ENCODE results near the gene CPEB4.

The CPEB4 gene

GRCh38 chr5:173915310-173916014, 27.3 kb downstream of the CPEB4 start:
- H3K9me3 ChIP-seq (ENCODE audit: control insufficient read depth, low read length): no peaks in the 10 kb centered on the region
- H3K27ac ChIP-seq (ENCODE audit: insufficient read depth, low read depth, low read length, poor library complexity, severe bottlenecking): no peak overlapping the region
- H3K4me1 ChIP-seq (ENCODE audit: control insufficient read depth, insufficient read depth, low read length): peaks cover 9% of the 10 kb centered on the region
- no peaks in the 10 kb centered on the region for H3K36me3 ChIP-seq (ENCODE audit: control insufficient read depth, insufficient read depth, low read length)
- 89 to 91% methylated on average over 6 of the region's 7 CpGs for WGBS, 2 experiments
- no peaks in the 10 kb centered on the region for H3K27me3 ChIP-seq (ENCODE audit: control insufficient read depth, insufficient read depth, low read length, poor library complexity, severe bottlenecking)
- no peak overlapping the region for H3K4me3 ChIP-seq (ENCODE audit: insufficient read depth, low read depth, low read length)

GRCh38 chr5:173916233-173916632, 28.1 kb downstream of the CPEB4 start:
- Histone ChIP-seq H3K4me3 (ENCODE audit: insufficient read depth, low read depth, low read length) (no peak overlapping the region), H3K27me3 (ENCODE audit: control insufficient read depth, insufficient read depth, low read length, poor library complexity, severe bottlenecking) (no peaks in the 10 kb centered on the region), H3K4me1 (ENCODE audit: control insufficient read depth, insufficient read depth, low read length) (peaks cover 9% of the 10 kb centered on the region), H3K9me3 (ENCODE audit: control insufficient read depth, low read length) (no peaks in the 10 kb centered on the region), H3K36me3 (ENCODE audit: control insufficient read depth, insufficient read depth, low read length) (no peaks in the 10 kb centered on the region), H3K27ac (ENCODE audit: insufficient read depth, low read depth, low read length, poor library complexity, severe bottlenecking) (no peak overlapping the region)
- WGBS, 2 experiments: 56 to 61% methylated on average over 2 of the region's 3 CpGs

GRCh38 chr5:173917788-173918786, 29.9 kb downstream of the CPEB4 start:
- no peaks in the 10 kb centered on the region for H3K27me3 ChIP-seq (ENCODE audit: control insufficient read depth, insufficient read depth, low read length, poor library complexity, severe bottlenecking)
- H3K27ac ChIP-seq (ENCODE audit: insufficient read depth, low read depth, low read length, poor library complexity, severe bottlenecking): peak overlapping the region; percentile 96
- H3K4me1 ChIP-seq (ENCODE audit: control insufficient read depth, insufficient read depth, low read length): peaks cover 9% of the 10 kb centered on the region
- 7% methylated on average over 18 of the region's 19 CpGs for WGBS, 2 experiments
- no peaks in the 10 kb centered on the region for H3K9me3 ChIP-seq (ENCODE audit: control insufficient read depth, low read length)
- H3K36me3 ChIP-seq (ENCODE audit: control insufficient read depth, insufficient read depth, low read length): no peaks in the 10 kb centered on the region
- peak overlapping the region; percentile 49 for H3K4me3 ChIP-seq (ENCODE audit: insufficient read depth, low read depth, low read length)

- Histone ChIP-seq H3K27ac (ENCODE audit: insufficient read depth, low read depth, low read length, poor library complexity, severe bottlenecking) (no peak overlapping the region), H3K27me3 (ENCODE audit: control insufficient read depth, insufficient read depth, low read length, poor library complexity, severe bottlenecking) (no peaks in the 10 kb centered on the region), H3K36me3 (ENCODE audit: control insufficient read depth, insufficient read depth, low read length) (no peaks in the 10 kb centered on the region), H3K4me3 (ENCODE audit: insufficient read depth, low read depth, low read length) (no peak overlapping the region), H3K4me1 (ENCODE audit: control insufficient read depth, insufficient read depth, low read length) (peaks cover 17% of the 10 kb centered on the region), H3K9me3 (ENCODE audit: control insufficient read depth, low read length) (no peaks in the 10 kb centered on the region)
- WGBS, 2 experiments: 63 to 70% methylated on average over 1 to 2 of the region's 2 CpGs
These were observed 31.3 kb downstream of the CPEB4 start for GRCh38 chr5:173919443-173919842.

- peaks cover 23% of the 10 kb centered on the region for H3K4me1 ChIP-seq (ENCODE audit: control insufficient read depth, insufficient read depth, low read length)
- no peaks in the 10 kb centered on the region for H3K36me3 ChIP-seq (ENCODE audit: control insufficient read depth, insufficient read depth, low read length)
- no peaks in the 10 kb centered on the region for H3K9me3 ChIP-seq (ENCODE audit: control insufficient read depth, low read length)
- no peak overlapping the region for H3K27ac ChIP-seq (ENCODE audit: insufficient read depth, low read depth, low read length, poor library complexity, severe bottlenecking)
- 87 to 98% methylated on average over 3 of the region's 3 CpGs for WGBS, 2 experiments
- no peak overlapping the region for H3K4me3 ChIP-seq (ENCODE audit: insufficient read depth, low read depth, low read length)
- H3K27me3 ChIP-seq (ENCODE audit: control insufficient read depth, insufficient read depth, low read length, poor library complexity, severe bottlenecking): no peaks in the 10 kb centered on the region
These were observed 32.0 kb downstream of the CPEB4 start for GRCh38 chr5:173920024-173920753.

GRCh38 chr5:173920866-173921555, 32.9 kb downstream of the CPEB4 start:
- no peak overlapping the region for H3K4me3 ChIP-seq (ENCODE audit: insufficient read depth, low read depth, low read length)
- no peak overlapping the region for H3K27ac ChIP-seq (ENCODE audit: insufficient read depth, low read depth, low read length, poor library complexity, severe bottlenecking)
- H3K9me3 ChIP-seq (ENCODE audit: control insufficient read depth, low read length): no peaks in the 10 kb centered on the region
- H3K27me3 ChIP-seq (ENCODE audit: control insufficient read depth, insufficient read depth, low read length, poor library complexity, severe bottlenecking): no peaks in the 10 kb centered on the region
- H3K36me3 ChIP-seq (ENCODE audit: control insufficient read depth, insufficient read depth, low read length): no peaks in the 10 kb centered on the region
- H3K4me1 ChIP-seq (ENCODE audit: control insufficient read depth, insufficient read depth, low read length): peaks cover 24% of the 10 kb centered on the region
- WGBS, 2 experiments: 92 to 98% methylated on average over 3 of the region's 3 CpGs

GRCh38 chr5:173922527-173922926, 34.4 kb downstream of the CPEB4 start:
- Histone ChIP-seq H3K9me3 (ENCODE audit: control insufficient read depth, low read length) (no peaks in the 10 kb centered on the region), H3K27ac (ENCODE audit: insufficient read depth, low read depth, low read length, poor library complexity, severe bottlenecking) (no peak overlapping the region), H3K4me3 (ENCODE audit: insufficient read depth, low read depth, low read length) (no peak overlapping the region), H3K4me1 (ENCODE audit: control insufficient read depth, insufficient read depth, low read length) (peaks cover 24% of the 10 kb centered on the region), H3K27me3 (ENCODE audit: control insufficient read depth, insufficient read depth, low read length, poor library complexity, severe bottlenecking) (no peaks in the 10 kb centered on the region), H3K36me3 (ENCODE audit: control insufficient read depth, insufficient read depth, low read length) (no peaks in the 10 kb centered on the region)
- 87 to 100% methylated on average over 2 of the region's 2 CpGs for WGBS, 2 experiments

- H3K27me3 ChIP-seq (ENCODE audit: control insufficient read depth, insufficient read depth, low read length, poor library complexity, severe bottlenecking): no peaks in the 10 kb centered on the region
- no peak overlapping the region for H3K27ac ChIP-seq (ENCODE audit: insufficient read depth, low read depth, low read length, poor library complexity, severe bottlenecking)
- 90 to 97% methylated on average over 3 of the region's 3 CpGs for WGBS, 2 experiments
- H3K4me3 ChIP-seq (ENCODE audit: insufficient read depth, low read depth, low read length): no peak overlapping the region
- no peaks in the 10 kb centered on the region for H3K36me3 ChIP-seq (ENCODE audit: control insufficient read depth, insufficient read depth, low read length)
- H3K9me3 ChIP-seq (ENCODE audit: control insufficient read depth, low read length): no peaks in the 10 kb centered on the region
- H3K4me1 ChIP-seq (ENCODE audit: control insufficient read depth, insufficient read depth, low read length): peaks cover 24% of the 10 kb centered on the region
These were observed 35.3 kb downstream of the CPEB4 start for GRCh38 chr5:173923218-173924095.

- H3K27ac ChIP-seq (ENCODE audit: insufficient read depth, low read depth, low read length, poor library complexity, severe bottlenecking): no peak overlapping the region
These were observed 36.8 kb downstream of the CPEB4 start for GRCh38 chr5:173924899-173925298.

More at GRCh38 chr5:173924899-173925298, 36.8 kb downstream of the CPEB4 start:
- H3K9me3 ChIP-seq (ENCODE audit: control insufficient read depth, low read length): no peaks in the 10 kb centered on the region
- H3K27me3 ChIP-seq (ENCODE audit: control insufficient read depth, insufficient read depth, low read length, poor library complexity, severe bottlenecking): no peaks in the 10 kb centered on the region
- H3K4me1 ChIP-seq (ENCODE audit: control insufficient read depth, insufficient read depth, low read length): peaks cover 15% of the 10 kb centered on the region
- no peak overlapping the region for H3K4me3 ChIP-seq (ENCODE audit: insufficient read depth, low read depth, low read length)
- H3K36me3 ChIP-seq (ENCODE audit: control insufficient read depth, insufficient read depth, low read length): no peaks in the 10 kb centered on the region
